SU-DHL-6 (cell line): ENCODE data around the gene SLC40A1.

ENCODE experiments used
- H2AFZ ChIP-seq: fragments of 200-600 bp; sonication (generic); 2 replicates; pipeline ENCODE4 v1.6.1; 2014; ENCODE audit warnings: low read depth, mild to moderate bottlenecking, moderate library complexity, mixed read lengths, antibody characterized with exemption, low read length; ENCODE audit not compliant: severe bottlenecking
- H3F3A ChIP-seq: fragments of 200-600 bp; shearing (Covaris generic); 2 replicates; pipeline ENCODE4 v1.6.0; 2016; ENCODE audit warnings: antibody characterized with exemption, mild to moderate bottlenecking; ENCODE audit not compliant: insufficient read depth
- H3K27ac ChIP-seq: fragments of 200-600 bp; sonication (generic); 2 replicates; pipeline ENCODE4 v1.5.1; 2016; ENCODE audit warnings: low read depth, mild to moderate bottlenecking, low read length, moderate library complexity, mixed read lengths
- H3K27me3 ChIP-seq: fragments of 200-600 bp; sonication (generic), shearing (Covaris generic); 2 replicates; pipeline ENCODE4 v1.6.0; 2014; ENCODE audit warnings: mild to moderate bottlenecking, low read length
- H3K36me3 ChIP-seq: fragments of 200-600 bp; sonication (generic); 2 replicates; pipeline ENCODE4 v1.6.1; 2014; ENCODE audit warnings: mild to moderate bottlenecking, low read length, mixed read lengths
- H3K4me2 ChIP-seq: fragments of 300-600, 200-600 bp; shearing (Covaris generic), sonication (generic); 2 replicates; pipeline ENCODE4 v1.6.0; 2014; ENCODE audit warnings: low read length, low read depth, mild to moderate bottlenecking; ENCODE audit not compliant: poor library complexity, severe bottlenecking
- H3K4me3 ChIP-seq: fragments of 200-600 bp; sonication (generic); 2 replicates; pipeline ENCODE4 v1.5.1; 2014; ENCODE audit warnings: antibody characterized with exemption, low read length, mild to moderate bottlenecking, mixed read lengths; ENCODE audit not compliant: insufficient read depth, poor library complexity, severe bottlenecking
- H3K79me2 ChIP-seq: fragments of 200-600 bp; sonication (generic); 2 replicates; pipeline ENCODE4 v1.6.1; 2014; ENCODE audit warnings: mild to moderate bottlenecking, low read length, moderate library complexity; ENCODE audit not compliant: insufficient read depth
- H3K9ac ChIP-seq: fragments of 200-600 bp; sonication (generic); 2 replicates; pipeline ENCODE4 v1.7.0; 2014; ENCODE audit warnings: mild to moderate bottlenecking, low read length
- H3K9me2 ChIP-seq: fragments of 200-600 bp; sonication (generic); replicated peaks from 2 replicates; pipeline ENCODE4 v1.6.1; 2014; ENCODE audit warnings: low read length; ENCODE audit not compliant: insufficient read depth
- H3K9me3 ChIP-seq: fragments of 200-600 bp; sonication (generic); 2 replicates; pipeline ENCODE4 v1.6.1; 2014; ENCODE audit warnings: low read length, mixed read lengths; ENCODE audit not compliant: insufficient read depth
- H4K20me1 ChIP-seq: fragments of 200-600 bp; sonication (generic); 2 replicates; pipeline ENCODE4 v1.6.1; 2014; ENCODE audit warnings: low read depth, mild to moderate bottlenecking, antibody characterized with exemption, low read length, moderate library complexity, mixed read lengths
- EZH2phosphoT487 ChIP-seq: fragments of 200-600 bp; sonication (generic), shearing (Covaris generic); conservative IDR thresholded peaks from 2 replicates; pipeline ENCODE4 v1.6.1; 2018; ENCODE audit warnings: mild to moderate bottlenecking, antibody characterized with exemption, low read length, moderate library complexity, mixed read lengths
- TF ChIP-seq, protein P1 (sequence below): fragments of 200-600 bp; sonication (generic); IDR thresholded peaks from one replicate; pipeline ENCODE4 v1.5.1; 2017; ENCODE audit warnings: antibody characterized with exemption, mild to moderate bottlenecking, low read length, moderate library complexity; ENCODE audit not compliant: insufficient read depth, poor library complexity, severe bottlenecking

SLC40A1 gene

DNA sequence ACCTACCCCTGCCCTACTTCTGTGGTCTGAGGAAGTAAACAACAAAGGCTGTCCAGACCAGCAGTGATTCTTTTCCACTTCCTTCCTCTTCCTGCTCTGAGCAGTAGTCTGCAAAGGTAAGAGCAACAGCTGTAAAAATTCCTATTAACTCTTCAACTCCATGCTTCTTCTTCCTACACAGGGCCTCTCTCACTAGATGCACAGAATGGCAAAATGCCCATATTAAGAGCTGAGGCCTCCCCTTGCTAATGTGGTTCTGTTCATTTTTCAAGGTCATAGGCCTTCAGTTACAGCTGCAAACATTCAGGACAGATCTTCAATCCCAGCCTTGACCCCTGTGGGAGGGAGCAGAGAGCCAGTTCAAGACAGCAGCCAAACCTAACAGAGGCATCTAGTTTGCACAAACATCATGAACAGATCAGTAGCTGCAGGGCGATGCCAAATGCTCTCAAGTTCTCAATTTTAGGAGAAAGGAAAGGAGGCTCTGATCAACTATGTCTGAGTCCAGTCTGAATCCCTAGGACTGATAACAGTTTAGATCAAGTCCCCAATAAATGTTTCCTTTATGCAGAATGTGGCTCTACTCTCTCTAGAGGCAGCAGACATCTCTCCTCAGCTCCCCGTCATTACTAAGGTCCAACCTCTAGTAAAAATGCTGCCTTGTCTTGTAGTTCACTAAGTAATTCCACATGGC, 20.9 kb downstream of the SLC40A1 start:
- H3K79me2 ChIP-seq: no peaks in the 10 kb centered on the region
- H3K27ac ChIP-seq: no peak overlapping the region
- no peak overlapping the region for H3K4me2 ChIP-seq
- H3K36me3 ChIP-seq: no peaks in the 10 kb centered on the region
- no peaks in the 10 kb centered on the region for H3K27me3 ChIP-seq
- H2AFZ ChIP-seq: no peak overlapping the region
- H3K9me2 ChIP-seq: no peaks in the 10 kb centered on the region
- H3K9ac ChIP-seq: no peak overlapping the region
- no peaks in the 10 kb centered on the region for H3F3A ChIP-seq
- H3K9me3 ChIP-seq: no peaks in the 10 kb centered on the region
- H4K20me1 ChIP-seq: 0 out of 2 replicates have a peak, but pooled peaks cover 4% of the 10 kb centered on the region
- TF ChIP-seq EZH2phosphoT487: no peak
- TF ChIP-seq, protein P1, sequence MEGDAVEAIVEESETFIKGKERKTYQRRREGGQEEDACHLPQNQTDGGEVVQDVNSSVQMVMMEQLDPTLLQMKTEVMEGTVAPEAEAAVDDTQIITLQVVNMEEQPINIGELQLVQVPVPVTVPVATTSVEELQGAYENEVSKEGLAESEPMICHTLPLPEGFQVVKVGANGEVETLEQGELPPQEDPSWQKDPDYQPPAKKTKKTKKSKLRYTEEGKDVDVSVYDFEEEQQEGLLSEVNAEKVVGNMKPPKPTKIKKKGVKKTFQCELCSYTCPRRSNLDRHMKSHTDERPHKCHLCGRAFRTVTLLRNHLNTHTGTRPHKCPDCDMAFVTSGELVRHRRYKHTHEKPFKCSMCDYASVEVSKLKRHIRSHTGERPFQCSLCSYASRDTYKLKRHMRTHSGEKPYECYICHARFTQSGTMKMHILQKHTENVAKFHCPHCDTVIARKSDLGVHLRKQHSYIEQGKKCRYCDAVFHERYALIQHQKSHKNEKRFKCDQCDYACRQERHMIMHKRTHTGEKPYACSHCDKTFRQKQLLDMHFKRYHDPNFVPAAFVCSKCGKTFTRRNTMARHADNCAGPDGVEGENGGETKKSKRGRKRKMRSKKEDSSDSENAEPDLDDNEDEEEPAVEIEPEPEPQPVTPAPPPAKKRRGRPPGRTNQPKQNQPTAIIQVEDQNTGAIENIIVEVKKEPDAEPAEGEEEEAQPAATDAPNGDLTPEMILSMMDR: no peak
- no peak overlapping the region for H3K4me3 ChIP-seq

DNA sequence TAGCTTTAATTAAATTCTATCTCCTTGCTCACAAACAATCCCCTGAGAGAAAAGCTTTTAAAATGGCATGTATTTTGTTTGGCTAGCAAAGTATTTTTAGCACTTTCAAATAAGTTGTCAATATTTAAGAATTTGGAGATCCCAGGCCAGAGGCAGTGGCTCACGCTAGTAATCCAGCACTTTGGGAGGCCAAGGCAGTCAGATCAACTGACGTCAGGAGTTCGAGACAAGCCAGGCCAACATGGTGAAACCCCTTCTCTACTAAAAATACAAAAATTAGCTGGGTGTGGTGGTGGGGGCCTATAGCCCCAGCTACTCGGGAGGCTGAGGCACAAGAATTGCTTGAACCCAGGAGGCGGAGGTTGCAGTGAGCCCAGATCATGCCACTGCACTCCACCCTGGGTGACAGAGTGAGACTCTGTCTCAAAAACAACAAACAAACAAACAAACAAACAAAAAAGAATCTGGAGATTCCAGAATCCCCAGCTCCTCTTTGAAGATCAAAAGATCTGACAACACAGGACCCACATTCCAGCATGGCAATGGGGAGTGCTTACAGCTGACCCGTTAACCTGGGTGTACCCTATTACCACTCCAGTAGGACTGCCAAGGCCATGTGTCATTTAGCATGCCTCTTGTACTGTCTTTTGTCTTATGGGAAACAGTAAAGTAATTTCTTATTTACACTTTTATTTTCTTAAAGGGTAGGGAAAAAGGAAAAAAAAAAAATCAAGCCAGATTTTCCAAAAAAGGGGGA, 21.9 kb downstream of the SLC40A1 start:
- H3K27me3 ChIP-seq: no peaks in the 10 kb centered on the region
- TF ChIP-seq, protein P1: no peak
- no peak for TF ChIP-seq EZH2phosphoT487
- no peaks in the 10 kb centered on the region for H3K79me2 ChIP-seq
- 0 out of 2 replicates have a peak, but pooled peaks cover 4% of the 10 kb centered on the region for H4K20me1 ChIP-seq
- H3K36me3 ChIP-seq: no peaks in the 10 kb centered on the region
- H3F3A ChIP-seq: no peaks in the 10 kb centered on the region
- H3K4me2 ChIP-seq: no peak overlapping the region
- H3K9me3 ChIP-seq: no peaks in the 10 kb centered on the region
- no peaks in the 10 kb centered on the region for H3K9me2 ChIP-seq
- no peak overlapping the region for H3K4me3 ChIP-seq
- no peak overlapping the region for H3K27ac ChIP-seq
- no peak overlapping the region for H2AFZ ChIP-seq
- no peak overlapping the region for H3K9ac ChIP-seq

DNA sequence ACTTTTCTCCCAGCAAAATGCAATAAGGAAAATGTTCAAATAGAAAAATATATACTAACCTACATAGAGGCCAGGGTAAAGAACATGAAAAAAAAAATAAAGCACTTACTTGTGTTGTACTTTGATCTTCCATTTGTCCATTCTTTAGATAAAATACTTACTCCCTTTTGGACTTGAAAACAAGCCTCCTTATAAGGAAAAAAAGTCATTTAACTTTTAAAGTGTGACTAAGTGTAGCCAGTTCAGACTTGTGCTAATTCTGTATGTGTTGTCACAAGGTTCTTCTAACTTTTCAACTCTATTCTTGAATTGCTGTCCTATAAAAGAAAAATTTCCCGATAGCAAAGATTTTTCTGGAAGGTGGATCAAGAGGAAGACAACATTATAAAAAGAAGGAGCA, 23.2 kb downstream of the SLC40A1 start:
- H3K9me3 ChIP-seq: no peaks in the 10 kb centered on the region
- H2AFZ ChIP-seq: no peak overlapping the region
- no peaks in the 10 kb centered on the region for H3K79me2 ChIP-seq
- H3K27ac ChIP-seq: no peak overlapping the region
- H3K9ac ChIP-seq: no peak overlapping the region
- H3K27me3 ChIP-seq: no peaks in the 10 kb centered on the region
- 0 out of 2 replicates have a peak, but pooled peaks cover 4% of the 10 kb centered on the region for H4K20me1 ChIP-seq
- H3K9me2 ChIP-seq: no peaks in the 10 kb centered on the region
- H3K4me2 ChIP-seq: no peak overlapping the region
- no peaks in the 10 kb centered on the region for H3F3A ChIP-seq
- H3K4me3 ChIP-seq: no peak overlapping the region
- H3K36me3 ChIP-seq: no peaks in the 10 kb centered on the region
- TF ChIP-seq, protein P1: no peak
- TF ChIP-seq EZH2phosphoT487: no peak
